HepG2 (cell line): ENCODE results near the gene EOLA2. TPM values are rescaled to one million over a fixed set of nuclear protein-coding genes. Genes with fewer than 3 reads are reported as not detected.

Experiments used
- ATAC-seq: fragments of 200-7000 bp; cut with Tn5 transposase; 3 replicates; pipeline ENCODE4 v1.9.1; 2020; ENCODE audit warnings: mild to moderate bottlenecking, moderate library complexity
- BruUV-seq: library from RNA; stranded (reverse); fragments of 400-500 nt; replicated peaks from 2 replicates; lab custom pipeline; 2021; lab: Mats Ljungman, UMichigan
- CTCF ChIA-PET: fragments of 300-600 bp; formaldehyde crosslinking; extraction: SDS; loops from one replicate; lab custom pipeline; 2021; ENCODE audit warnings: low total read pairs, inconsistent platforms, low intra/inter-chr PET ratio; lab: Yijun Ruan, JAX
- POLR2A ChIA-PET: fragments of 350-600 bp; sonication (Branson Sonifier 250); formaldehyde crosslinking; loops from one replicate; lab custom pipeline; 2020; ENCODE audit warnings: antibody characterized with exemption, inconsistent platforms; lab: Yijun Ruan, JAX
- DNase-seq: peaks from one replicate; pipeline ENCODE4 v3.0.0-alpha.2; 2015; ENCODE audit warnings: low spot score
- FAIRE-seq: peaks from 3 replicates; lab custom pipeline; 2011; peaks lifted over from hg19 to GRCh38; lab: Jason Lieb, UNC
- H2AFZ ChIP-seq: one replicate; pipeline ENCODE4 v1.6.1; 2011; ENCODE audit warnings: low read length, inconsistent platforms
- H3K27ac ChIP-seq: fragments of 300-600 bp; 3 replicates; pipeline ENCODE4 v1.8.0; 2011; ENCODE audit warnings: mixed run types, mild to moderate bottlenecking, mixed read lengths, low read length, inconsistent platforms; ENCODE audit not compliant: insufficient read depth; ENCODE audit errors: extremely low read length
- H3K27me3 ChIP-seq, 2 experiments: fragments of 200-600 bp in 1 of 2; 2 replicates in 1 of 2; 3 replicates in 1 of 2; pipeline versions ENCODE4 v1.6.0 to v1.8.0; 2011; ENCODE audit warnings: low read length in 2 of 2, mild to moderate bottlenecking in 2 of 2, moderate library complexity in 2 of 2, inconsistent platforms in 1 of 2; ENCODE audit not compliant: insufficient read depth in 2 of 2, control insufficient read depth in 1 of 2
- H3K36me3 ChIP-seq, 2 experiments: fragments of 200-600 bp in 1 of 2; replicated peaks in 1 of 2; 2 replicates in 1 of 2; 3 replicates in 1 of 2; pipeline versions ENCODE4 v1.5.1 to v1.8.0; 2011; ENCODE audit warnings: low read length in 2 of 2, inconsistent platforms in 1 of 2; ENCODE audit not compliant: insufficient read depth in 2 of 2, control insufficient read depth in 1 of 2
- H3K4me1 ChIP-seq: 2 replicates; pipeline ENCODE4 v1.5.1; 2012; ENCODE audit warnings: low read length, inconsistent platforms; ENCODE audit not compliant: insufficient read depth
- H3K4me2 ChIP-seq: 2 replicates; pipeline ENCODE4 v1.6.0; 2011; ENCODE audit warnings: low read depth, low read length, inconsistent platforms
- H3K4me3 ChIP-seq, 3 experiments: fragments of 200-600 bp in 1 of 3; sonication (generic), shearing (Covaris generic) in 1 of 3; replicated peaks in 1 of 3; 2 replicates each; pipeline ENCODE4 v1.5.1; 2011 to 2016; ENCODE audit warnings: low read length in 3 of 3, inconsistent platforms in 2 of 3, low read depth in 2 of 3, mild to moderate bottlenecking in 2 of 3, control low read depth in 1 of 3, mixed read lengths in 1 of 3; ENCODE audit not compliant: insufficient read depth in 1 of 3
- H3K79me2 ChIP-seq: one replicate; pipeline ENCODE4 v1.6.1; 2011; ENCODE audit warnings: low read length, inconsistent platforms; ENCODE audit not compliant: insufficient read depth
- H3K9ac ChIP-seq: 2 replicates; pipeline ENCODE4 v1.6.0; 2011; ENCODE audit warnings: mild to moderate bottlenecking, low read depth, low read length, inconsistent platforms; ENCODE audit not compliant: insufficient read depth
- H3K9me3 ChIP-seq: 2 replicates; pipeline ENCODE4 v1.5.1; 2012; ENCODE audit warnings: mild to moderate bottlenecking, low read length
- H4K20me1 ChIP-seq: 2 replicates; pipeline ENCODE4 v1.6.0; 2011; ENCODE audit warnings: inconsistent platforms, mild to moderate bottlenecking, low read length, moderate library complexity; ENCODE audit not compliant: insufficient read depth
- ATF2 ChIP-seq: sonication (generic); formaldehyde crosslinking; IDR thresholded peaks from 2 replicates; pipeline ENCODE4 v1.4.0; 2020; ENCODE audit warnings: missing genetic modification reagents
- CCAR2 ChIP-seq: fragments of 200-400 bp; formaldehyde crosslinking; optimal IDR thresholded peaks from 2 replicates; pipeline ENCODE3; 2018; ENCODE audit warnings: low read depth, mild to moderate bottlenecking, low read length, moderate library complexity
- EHMT2 ChIP-seq: fragments of 200-600 bp; sonication (generic); IDR thresholded peaks from 2 replicates; pipeline ENCODE4 v1.7.0; 2017; ENCODE audit warnings: antibody characterized with exemption, low read depth, low read length, borderline replicate concordance
- GABPA ChIP-seq, 2 experiments: IDR thresholded peaks; 2 replicates each; pipeline ENCODE4 v1.6.1; 2011 to 2016; ENCODE audit warnings: low read depth in 2 of 2, low read length in 1 of 2, missing biosample characterization in 1 of 2, missing genetic modification characterization in 1 of 2
- HMG20A ChIP-seq: IDR thresholded peaks from 2 replicates; pipeline ENCODE4 v1.6.1; 2016; ENCODE audit warnings: borderline replicate concordance
- NR1H2 ChIP-seq: sonication (generic); formaldehyde crosslinking; IDR thresholded peaks from 2 replicates; pipeline ENCODE4 v1.8.1; 2022; ENCODE audit warnings: low read depth, missing genetic modification reagents, borderline replicate concordance
- SATB2 ChIP-seq: sonication (generic); formaldehyde crosslinking; IDR thresholded peaks from 2 replicates; pipeline ENCODE4 v1.5.0; 2020; ENCODE audit warnings: missing genetic modification reagents
- TBX3 ChIP-seq: fragments of 450-650 bp; IDR thresholded peaks from 2 replicates; pipeline ENCODE4 v1.6.1; 2017; ENCODE audit warnings: antibody characterized with exemption, mild to moderate bottlenecking, inconsistent platforms, borderline replicate concordance
- TFAP4 ChIP-seq: sonication (generic); IDR thresholded peaks from 2 replicates; pipeline ENCODE4 v1.6.1; 2016; ENCODE audit warnings: low read depth, borderline replicate concordance
- TFDP1 ChIP-seq: IDR thresholded peaks from 2 replicates; pipeline ENCODE4 v1.6.1; 2016; ENCODE audit warnings: missing compliant biosample characterization, missing genetic modification reagents, borderline replicate concordance
- ZFY ChIP-seq: sonication (generic); formaldehyde crosslinking; IDR thresholded peaks from 2 replicates; pipeline ENCODE4 v1.4.0; 2020; ENCODE audit warnings: missing genetic modification reagents
- ZNF430 ChIP-seq: sonication (generic); formaldehyde crosslinking; IDR thresholded peaks from 2 replicates; pipeline ENCODE4 v1.9.0; 2021; ENCODE audit warnings: mild to moderate bottlenecking, missing genetic modification reagents
- ZNF577 ChIP-seq: sonication (generic); formaldehyde crosslinking; IDR thresholded peaks from 2 replicates; pipeline ENCODE4 v1.4.0; 2020; ENCODE audit warnings: mild to moderate bottlenecking, low read depth, missing genetic modification reagents, borderline replicate concordance
- WGBS: methylation state at CpG from one replicate; pipeline ENCODE4 v1.1.6; 2017; ENCODE audit warnings: low lambda C conversion rate; 5-methylcytosine and 5-hydroxymethylcytosine counted together
- in situ Hi-C: cut with HindIII; loops from 2 replicates; pipeline ENCODE4 v1.10.0; 2017; ENCODE audit warnings: low pct_unique_long_range_greater_than_20kb; ENCODE audit not compliant: extremely low pct_ligation_motif_present
- intact Hi-C: fragments of 100-400 bp; cut with micrococcal nuclease; formaldehyde crosslinking; loops from one replicate; pipeline ENCODE4 v1.10.0; 2022; ENCODE audit not compliant: unreplicated experiment
- polyA plus RNA-seq, 8 experiments: library from polyadenylated mRNA; depleted of rRNA in 3 of 8; stranded (reverse) in 7 of 8; unstranded in 1 of 8; fragments of >200 nt; fragmentation: Illumina TruSeq in 4 of 8; extraction: Trizol in 4 of 8; gene quantifications; 2 replicates each; pipeline versions ENCODE4 v1.2.1 to v1.2.3, GENCODE V29; 2011 to 2016; ENCODE audit warnings: low read depth in 4 of 8, missing spikeins in 1 of 8, mixed read lengths in 1 of 8; ENCODE audit not compliant: insufficient read depth in 1 of 8
- total RNA-seq, 5 experiments: library from RNA; depleted of rRNA; stranded (reverse); fragments of >200 nt; fragmentation: Illumina TruSeq; extraction: Trizol; gene quantifications; 2 replicates each; pipeline ENCODE4 v1.2.3, GENCODE V29; 2016; ENCODE audit warnings: low read depth in 1 of 5

EOLA2 gene
- total and polyA plus RNA-seq, 2 of the 13 experiments (the other 11 are each of a cell fraction or from before 2014, with no cell fraction given) = 20.4 to 22.0 TPM

- TF ChIP-seq ZFY (CRISPR knock-in tag) (no peak), TBX3 (no peak), ATF2 (CRISPR knock-in tag) (no peak), GABPA (IDR thresholded peaks at IDR 0.05; ENCODE audit: low read depth, low read length) (no peak), GABPA (CRISPR knock-in tag; IDR thresholded peaks at IDR 0.05; ENCODE audit: low read depth) (peak; percentile 45; the same call in 1 of the 2 replicates), SATB2 (no peak)
Measured at GRCh38 chrX:149939905-149940673, 1.8 kb upstream of the EOLA2 start (continued).

- FAIRE-seq (no peak), ATAC-seq (peak; percentile 54), DNase-seq (no peak)
- ChIA-PET POLR2A (interaction anchor here (0.9 to 3.4 kb wide), 5 partner anchors 400 to 1457 kb away, joined by 3 to 16 read pairs (median 9); partner anchors contain the start of genes EOLA1, MTMR1 and VMA21), CTCF (no interaction called here)
- Histone ChIP-seq H3K4me2 (peak overlapping the region; percentile 71), H3K27ac (peak overlapping the region; percentile 87), H3K36me3 (no peaks in the 10 kb centered on the region), H3K79me2 (peaks cover 9% of the 10 kb centered on the region), H3K9ac (peak overlapping the region; percentile 75), H4K20me1 (no peaks in the 10 kb centered on the region), H3K4me3 (peak overlapping the region; percentile 49 to 78 (median 73); a peak in 5 of 6 replicates), H3K9me3 (no peaks in the 10 kb centered on the region), H3K27me3 (no peaks in the 10 kb centered on the region; a peak in 1 of 5 replicates), H3K4me1 (no peaks in the 10 kb centered on the region; the same call in 1 of the 2 replicates), H2AFZ (no peak overlapping the region)
- in situ Hi-C loops (no loop called here), intact Hi-C loops (no loop called here)
- BruUV-seq = no TSS peak
- TF ChIP-seq NR1H2 (CRISPR knock-in tag) (no peak), ZNF577 (CRISPR knock-in tag) (no peak), TFDP1 (CRISPR knock-in tag) (no peak), ZNF430 (CRISPR knock-in tag) (no peak), HMG20A (CRISPR knock-in tag) (no peak), TFAP4 (no peak), ZFY (CRISPR knock-in tag) (peak; percentile 17; the same call in 1 of the 2 replicates), CCAR2 (no peak), EHMT2 (no peak)
- 0% methylated on average over 7 of the region's 17 CpGs for WGBS
Measured at GRCh38 chrX:149939655-149939904, 1.3 kb upstream of the EOLA2 start.
